GM12873 (cell line): ENCODE results near the gene EYS.

Experiments used
- TF ChIP-seq, protein P1 (sequence below): IDR thresholded peaks from 2 replicates; pipeline ENCODE4 v1.5.1; 2012; ENCODE audit warnings: low read depth, mild to moderate bottlenecking, moderate library complexity, low read length, control low read depth; ENCODE audit not compliant: insufficient read depth; ENCODE audit errors: missing control alignments

EYS gene

DNA sequence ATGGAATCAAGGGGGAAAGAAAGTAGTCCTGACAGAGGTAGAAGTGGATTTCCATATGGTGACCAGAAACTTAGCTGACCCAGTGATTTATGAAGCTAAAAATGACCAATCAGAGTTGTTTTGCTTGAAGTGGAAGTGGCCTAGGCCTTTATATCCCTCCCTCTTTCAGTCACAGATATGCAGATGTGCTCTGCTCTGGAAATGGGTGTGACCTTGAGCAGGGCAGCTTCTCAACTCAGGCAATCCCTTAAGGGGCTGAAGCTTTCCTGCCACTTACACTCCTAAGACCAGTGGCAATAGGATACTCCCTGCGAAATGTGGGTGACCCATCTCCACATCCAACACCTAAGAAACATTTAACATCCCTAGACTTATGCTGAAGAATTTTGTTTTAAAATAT lies 256.6 kb downstream of the EYS start:
- TF ChIP-seq, protein P1, sequence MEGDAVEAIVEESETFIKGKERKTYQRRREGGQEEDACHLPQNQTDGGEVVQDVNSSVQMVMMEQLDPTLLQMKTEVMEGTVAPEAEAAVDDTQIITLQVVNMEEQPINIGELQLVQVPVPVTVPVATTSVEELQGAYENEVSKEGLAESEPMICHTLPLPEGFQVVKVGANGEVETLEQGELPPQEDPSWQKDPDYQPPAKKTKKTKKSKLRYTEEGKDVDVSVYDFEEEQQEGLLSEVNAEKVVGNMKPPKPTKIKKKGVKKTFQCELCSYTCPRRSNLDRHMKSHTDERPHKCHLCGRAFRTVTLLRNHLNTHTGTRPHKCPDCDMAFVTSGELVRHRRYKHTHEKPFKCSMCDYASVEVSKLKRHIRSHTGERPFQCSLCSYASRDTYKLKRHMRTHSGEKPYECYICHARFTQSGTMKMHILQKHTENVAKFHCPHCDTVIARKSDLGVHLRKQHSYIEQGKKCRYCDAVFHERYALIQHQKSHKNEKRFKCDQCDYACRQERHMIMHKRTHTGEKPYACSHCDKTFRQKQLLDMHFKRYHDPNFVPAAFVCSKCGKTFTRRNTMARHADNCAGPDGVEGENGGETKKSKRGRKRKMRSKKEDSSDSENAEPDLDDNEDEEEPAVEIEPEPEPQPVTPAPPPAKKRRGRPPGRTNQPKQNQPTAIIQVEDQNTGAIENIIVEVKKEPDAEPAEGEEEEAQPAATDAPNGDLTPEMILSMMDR: no peak

DNA sequence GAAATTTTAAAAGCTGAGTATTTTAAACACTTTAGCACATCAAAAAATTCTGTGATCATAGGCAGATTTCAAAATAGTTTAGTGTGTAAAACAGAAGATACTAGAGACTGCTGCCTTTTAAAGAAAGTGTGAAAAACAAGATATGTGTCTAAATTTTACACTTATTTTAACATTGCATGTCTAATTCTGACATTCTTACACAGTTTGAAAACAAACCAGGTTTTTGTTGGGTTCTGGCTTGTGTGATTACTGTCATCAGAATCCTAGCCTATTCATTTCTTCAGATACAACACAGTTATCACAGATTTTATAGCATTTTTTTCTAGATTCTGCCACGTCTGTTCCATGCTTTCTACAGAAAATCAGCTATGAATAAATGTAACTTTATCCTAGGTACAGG lies 257.1 kb downstream of the EYS start:
- TF ChIP-seq, protein P1: no peak

DNA sequence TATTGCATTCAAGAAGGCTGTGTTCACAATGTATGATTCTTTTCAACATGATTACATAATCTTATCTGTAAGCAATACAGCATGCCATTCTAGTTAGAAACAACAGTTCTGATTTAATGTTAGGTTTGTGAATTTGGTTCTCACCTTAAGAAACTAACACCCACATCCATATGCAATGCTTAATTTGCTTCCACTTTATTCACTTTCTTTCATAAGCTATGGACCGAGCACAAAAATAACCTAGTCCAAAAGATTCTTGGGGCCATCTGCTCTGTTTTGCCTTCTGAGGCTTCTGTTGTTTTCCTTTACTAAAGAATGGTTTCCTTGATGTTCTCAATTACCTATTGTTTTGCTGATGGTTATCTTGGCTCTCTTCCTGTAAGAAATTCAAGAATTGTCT lies 258.2 kb downstream of the EYS start:
- TF ChIP-seq, protein P1: no peak

DNA sequence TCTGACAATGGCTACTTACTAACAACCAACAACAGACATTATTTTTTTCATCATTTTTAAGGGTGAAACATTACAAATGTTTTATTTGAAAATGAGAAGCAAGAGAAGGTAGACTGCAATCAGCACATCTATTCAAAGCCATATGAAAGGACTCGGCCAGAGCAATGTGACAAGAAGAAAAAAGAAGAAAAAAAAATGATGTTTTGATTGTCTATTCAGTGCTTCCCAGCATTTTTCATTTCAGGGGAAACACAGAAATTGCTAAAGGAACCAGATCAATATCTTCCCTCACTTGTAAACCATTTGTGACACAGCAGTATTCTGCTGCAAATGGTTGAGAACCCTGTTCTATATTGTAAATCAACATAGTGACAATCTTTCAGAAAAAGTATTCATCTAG lies 270.7 kb downstream of the EYS start:
- TF ChIP-seq, protein P1: no peak

DNA sequence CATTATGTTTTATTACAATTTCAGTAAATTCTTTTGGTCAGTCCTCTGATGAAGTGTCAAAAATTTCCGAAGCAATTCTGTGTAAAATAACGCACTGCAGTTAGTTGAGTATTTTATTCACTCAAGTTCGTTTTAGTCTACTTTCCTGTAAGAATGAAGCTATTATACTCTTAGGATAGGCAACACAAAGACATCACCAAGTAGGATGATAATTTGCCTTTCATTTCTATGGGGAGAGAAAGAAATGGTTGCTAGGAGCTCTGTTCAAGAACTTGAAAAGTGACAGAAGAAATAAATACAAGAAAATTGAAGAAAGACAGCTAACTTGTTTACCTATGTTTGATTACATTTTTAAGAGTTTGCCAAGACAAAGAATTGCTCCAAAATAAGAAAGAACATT lies 290.4 kb downstream of the EYS start:
- TF ChIP-seq, protein P1: no peak

DNA sequence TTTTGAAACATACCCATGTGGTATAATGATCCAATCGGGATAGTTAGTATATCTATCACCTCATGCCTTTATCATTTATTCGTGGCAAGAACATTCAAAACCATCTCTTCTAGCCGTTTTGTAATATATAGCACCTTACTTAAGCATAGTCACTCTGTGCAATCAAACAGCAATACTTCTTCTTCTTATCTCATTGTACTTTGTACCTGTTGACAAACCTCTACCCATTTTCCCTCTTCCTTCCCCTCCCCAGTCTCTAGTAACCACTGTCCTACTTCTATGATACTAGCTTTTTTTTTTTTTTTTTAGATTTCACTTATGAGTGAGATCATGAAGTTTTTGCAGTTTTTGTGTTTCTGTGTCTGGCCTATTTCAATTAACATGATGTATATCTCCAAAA lies 296.7 kb downstream of the EYS start:
- TF ChIP-seq, protein P1: no peak

DNA sequence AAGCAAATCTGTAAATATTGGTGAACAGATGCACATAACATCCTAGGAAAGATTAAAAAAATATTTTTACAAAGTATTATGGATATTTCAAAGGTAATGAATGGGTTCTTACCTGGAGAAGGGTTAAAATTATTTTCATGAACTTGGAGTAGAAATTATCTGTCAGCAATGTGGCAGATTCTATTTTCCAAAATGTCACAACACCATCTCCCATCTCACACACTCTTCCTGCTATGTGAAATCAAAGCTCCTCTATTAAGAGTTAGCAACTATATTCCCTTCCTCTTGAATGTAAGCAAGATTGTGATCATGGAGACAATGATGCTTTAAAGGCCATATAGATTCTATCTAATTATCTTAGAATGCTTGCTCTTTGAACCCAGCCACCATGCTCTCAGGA lies 304.5 kb downstream of the EYS start:
- TF ChIP-seq, protein P1: no peak
